Myometrial cell (primary cell): ENCODE measurements around the gene CYB5R4. TPM values are rescaled to one million over a fixed set of nuclear protein-coding genes. Genes with fewer than 3 reads are reported as not detected.

Experiments
- total RNA-seq: library from RNA; depleted of rRNA; stranded (reverse); fragments of >200 nt; gene quantifications from 2 replicates; pipeline ENCODE4 v1.2.3, GENCODE V29; 2015

CYB5R4 gene, protein sequence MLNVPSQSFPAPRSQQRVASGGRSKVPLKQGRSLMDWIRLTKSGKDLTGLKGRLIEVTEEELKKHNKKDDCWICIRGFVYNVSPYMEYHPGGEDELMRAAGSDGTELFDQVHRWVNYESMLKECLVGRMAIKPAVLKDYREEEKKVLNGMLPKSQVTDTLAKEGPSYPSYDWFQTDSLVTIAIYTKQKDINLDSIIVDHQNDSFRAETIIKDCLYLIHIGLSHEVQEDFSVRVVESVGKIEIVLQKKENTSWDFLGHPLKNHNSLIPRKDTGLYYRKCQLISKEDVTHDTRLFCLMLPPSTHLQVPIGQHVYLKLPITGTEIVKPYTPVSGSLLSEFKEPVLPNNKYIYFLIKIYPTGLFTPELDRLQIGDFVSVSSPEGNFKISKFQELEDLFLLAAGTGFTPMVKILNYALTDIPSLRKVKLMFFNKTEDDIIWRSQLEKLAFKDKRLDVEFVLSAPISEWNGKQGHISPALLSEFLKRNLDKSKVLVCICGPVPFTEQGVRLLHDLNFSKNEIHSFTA
- total RNA-seq = 8.6 and 22.0 TPM in 2 replicates

DNA sequence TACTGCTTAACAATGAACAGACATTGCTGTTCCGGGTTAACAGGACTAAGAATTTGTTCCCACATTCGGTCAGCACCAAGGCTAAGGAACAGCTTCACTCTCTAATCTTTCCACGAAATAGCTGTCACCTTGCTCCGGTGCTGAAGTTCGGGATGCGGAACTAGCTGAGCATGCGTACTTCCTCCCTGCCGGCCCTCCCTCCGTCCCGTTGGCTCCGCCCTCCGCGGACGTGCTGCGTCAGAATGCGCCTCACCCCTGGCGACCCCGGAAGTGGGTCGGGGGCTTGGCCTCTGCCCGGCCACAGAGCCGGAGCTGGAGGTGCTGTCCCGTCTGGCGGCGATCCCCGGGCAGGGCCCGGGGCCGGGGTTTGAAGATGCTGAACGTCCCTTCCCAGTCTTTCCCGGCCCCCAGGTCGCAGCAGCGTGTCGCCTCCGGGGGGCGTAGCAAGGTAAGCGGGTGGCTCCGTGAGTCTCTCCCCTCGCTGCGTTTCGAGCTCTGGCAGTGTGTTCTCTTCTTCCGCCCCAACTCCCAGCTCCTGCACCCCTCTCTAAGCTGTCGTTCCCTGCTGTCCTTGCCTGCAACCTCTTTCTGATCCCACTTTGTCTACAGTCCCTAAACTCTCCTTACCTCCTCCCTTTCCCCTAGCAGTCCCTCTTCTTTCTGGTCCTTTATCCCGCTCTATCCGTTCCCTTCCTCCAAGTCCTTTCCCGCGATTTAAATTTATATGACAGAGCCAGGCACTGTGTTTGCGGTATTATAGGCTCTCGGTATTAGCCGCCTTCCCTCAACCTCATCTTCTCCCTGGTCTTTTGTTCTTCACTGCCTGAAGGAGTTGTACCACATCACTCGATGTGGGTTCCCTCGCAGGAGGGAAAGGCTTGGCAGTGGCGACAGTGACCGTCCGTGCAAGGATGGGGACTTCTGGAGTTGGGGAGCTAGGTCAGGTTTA is at the start of gene CYB5R4:
Gene CYB5R4 (plus strand): TSS at position 280 of the 949 bp plus-strand sequence. CDS start 94 bp downstream, at position 374.

DNA sequence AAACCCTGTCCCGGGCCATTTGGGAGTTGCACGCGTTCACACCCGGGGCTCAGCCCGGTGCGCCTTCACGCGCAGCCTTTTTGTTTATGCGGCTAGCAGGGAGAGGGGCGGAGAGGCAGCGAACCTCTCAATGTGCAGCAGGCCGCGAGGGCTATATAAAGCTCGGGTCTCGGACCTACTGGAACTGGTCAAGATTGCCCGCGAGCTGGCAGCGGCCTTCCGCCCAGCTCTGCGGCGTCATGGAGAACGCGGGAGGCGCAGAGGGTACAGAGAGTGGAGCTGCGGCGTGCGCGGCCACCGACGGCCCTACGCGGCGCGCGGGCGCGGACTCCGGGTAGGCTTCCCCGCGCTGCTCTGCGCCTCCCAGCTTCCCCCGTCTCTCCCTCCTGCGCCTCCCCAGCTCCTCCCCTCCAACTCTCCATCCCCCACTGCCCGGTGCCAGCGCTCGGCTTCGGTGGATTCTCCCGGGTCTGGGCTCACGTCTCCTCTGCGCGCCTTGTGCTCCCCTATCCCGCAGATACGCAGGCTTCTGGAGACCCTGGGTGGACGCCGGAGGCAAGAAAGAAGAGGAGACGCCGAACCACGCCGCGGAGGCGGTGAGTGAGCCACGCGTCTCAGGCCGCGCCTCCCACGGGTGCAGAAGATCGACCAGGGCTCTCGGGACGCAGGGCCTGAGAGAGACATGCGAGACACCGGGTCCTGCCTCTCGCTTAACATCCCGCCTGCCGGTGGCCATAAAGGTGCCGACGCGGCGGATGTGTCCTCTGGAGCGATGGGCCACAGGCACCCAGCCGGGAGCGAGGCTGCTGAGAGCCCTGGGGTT is 6.1 kb upstream of the CYB5R4 start, which contains the start of gene RIPPLY2:
Gene RIPPLY2 (plus strand): TSS at position 183 of the 823 bp plus-strand sequence. CDS start 57 bp downstream, at position 240.

Other genes starting within 250 kb of the CYB5R4 start
- gene SNAP91, start 150.6 kb upstream of the CYB5R4 start, total RNA-seq = not detected in 2 replicates
- not detected in 2 replicates for gene RIPPLY2, start 6.3 kb upstream of the CYB5R4 start, total RNA-seq
- not detected in 2 replicates for gene MRAP2, start 174.1 kb downstream of the CYB5R4 start, total RNA-seq